ENCODE results near the gene TOMM20. TPM values are rescaled to one million over a fixed set of nuclear protein-coding genes. Genes with fewer than 3 reads are reported as not detected.
"Not testable (repeated sequence)": the region's sequence is repeated elsewhere in the genome, so short reads cannot be mapped to it uniquely, and the experiment has no call there.

TOMM20 gene
- total RNA-seq, 1 experiment from 2014 or later: 151 TPM

DNA sequence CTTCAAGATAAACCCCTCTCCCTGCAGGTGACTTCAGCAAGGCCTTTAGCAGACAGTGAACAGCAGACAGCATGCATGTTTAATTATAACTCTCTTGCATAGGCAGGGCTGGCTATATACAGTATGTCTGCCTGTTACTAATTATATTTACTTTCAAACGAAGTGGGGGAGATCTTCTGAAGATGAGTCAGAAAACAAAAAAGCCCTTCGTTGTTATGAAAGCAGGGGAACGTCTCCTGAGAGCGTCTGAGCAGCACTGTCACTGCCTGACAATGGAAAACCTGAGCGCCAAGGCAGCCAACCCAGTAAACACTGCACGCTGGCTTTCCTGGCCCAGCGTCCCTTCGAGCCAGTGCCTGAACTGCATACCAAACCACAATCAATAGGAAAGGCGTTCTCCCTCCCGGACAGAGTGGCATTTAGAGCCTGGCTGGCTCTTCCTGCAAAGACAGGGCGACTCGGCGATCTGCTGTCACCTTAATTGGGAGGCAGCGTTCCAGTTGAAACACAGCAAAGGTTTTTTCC, 54.1 kb downstream of the TOMM20 start:
- H3K4me3 Mint-ChIP-seq (ENCODE audit: low read depth, unreplicated experiment): peak overlapping the region; percentile 50
- CTCF ChIA-PET: interaction anchor here (1.1 to 1.8 kb wide), 7 partner anchors 9 to 575 kb away, joined by 3 to 12 read pairs (median 6); no protein-coding TSS in a partner anchor
- no TSS peak for BruUV-seq (replicated peaks)

DNA sequence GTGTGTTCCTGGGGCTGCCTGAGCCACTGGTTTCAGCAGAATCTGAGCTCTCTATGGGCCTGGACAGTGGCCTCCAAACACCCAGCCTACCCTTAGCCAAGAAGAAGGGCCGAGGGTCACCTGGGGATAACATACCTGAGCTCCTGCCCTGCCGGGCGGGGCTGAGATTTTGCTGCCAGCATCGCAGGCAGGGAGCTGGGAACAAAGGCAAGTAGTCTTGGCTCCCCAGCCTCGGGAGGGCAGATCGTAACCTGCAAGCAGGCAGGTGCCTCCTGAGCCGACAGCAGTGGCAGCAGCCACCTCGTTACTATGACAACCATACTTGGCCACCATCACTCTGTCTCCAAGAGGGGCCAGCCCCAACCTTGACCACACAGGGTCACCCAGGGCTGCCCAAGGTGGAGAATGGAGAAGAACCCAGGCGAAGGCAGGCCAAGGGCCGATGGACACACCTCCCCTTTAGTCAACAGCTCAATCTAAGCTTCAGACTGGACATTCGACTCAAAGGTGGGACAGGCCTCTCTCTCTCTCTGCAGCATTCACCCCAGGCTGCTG, 54.6 kb downstream of the TOMM20 start:
- intact Hi-C loops (cut with micrococcal nuclease; ENCODE audit: unreplicated experiment): loop anchor here (1.0 kb wide), 1 partner anchor 77 kb away; no protein-coding TSS in a partner anchor
- CTCF ChIA-PET: interaction anchor here (1.0 to 2.1 kb wide), 16 partner anchors 10 to 575 kb away, joined by 3 to 12 read pairs (median 5); no protein-coding TSS in a partner anchor
- H3K27ac Mint-ChIP-seq (ENCODE audit: unreplicated experiment): peak overlapping the region; percentile 98
- H3K36me3 Mint-ChIP-seq (ENCODE audit: insufficient read depth, unreplicated experiment): peaks cover 42% of the 10 kb centered on the region
- BruUV-seq (replicated peaks): TSS peak; percentile 79
- TF ChIP-seq, protein P1, sequence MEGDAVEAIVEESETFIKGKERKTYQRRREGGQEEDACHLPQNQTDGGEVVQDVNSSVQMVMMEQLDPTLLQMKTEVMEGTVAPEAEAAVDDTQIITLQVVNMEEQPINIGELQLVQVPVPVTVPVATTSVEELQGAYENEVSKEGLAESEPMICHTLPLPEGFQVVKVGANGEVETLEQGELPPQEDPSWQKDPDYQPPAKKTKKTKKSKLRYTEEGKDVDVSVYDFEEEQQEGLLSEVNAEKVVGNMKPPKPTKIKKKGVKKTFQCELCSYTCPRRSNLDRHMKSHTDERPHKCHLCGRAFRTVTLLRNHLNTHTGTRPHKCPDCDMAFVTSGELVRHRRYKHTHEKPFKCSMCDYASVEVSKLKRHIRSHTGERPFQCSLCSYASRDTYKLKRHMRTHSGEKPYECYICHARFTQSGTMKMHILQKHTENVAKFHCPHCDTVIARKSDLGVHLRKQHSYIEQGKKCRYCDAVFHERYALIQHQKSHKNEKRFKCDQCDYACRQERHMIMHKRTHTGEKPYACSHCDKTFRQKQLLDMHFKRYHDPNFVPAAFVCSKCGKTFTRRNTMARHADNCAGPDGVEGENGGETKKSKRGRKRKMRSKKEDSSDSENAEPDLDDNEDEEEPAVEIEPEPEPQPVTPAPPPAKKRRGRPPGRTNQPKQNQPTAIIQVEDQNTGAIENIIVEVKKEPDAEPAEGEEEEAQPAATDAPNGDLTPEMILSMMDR (IDR thresholded peaks at IDR 0.05; ENCODE audit: unreplicated experiment): no peak
- DNase-seq: peak; percentile 87
- H3K9me3 Mint-ChIP-seq (ENCODE audit: low read depth, unreplicated experiment): no peaks in the 10 kb centered on the region
- H3K4me1 Mint-ChIP-seq (ENCODE audit: low read depth, unreplicated experiment): peaks cover 48% of the 10 kb centered on the region
- no peaks in the 10 kb centered on the region for H3K27me3 Mint-ChIP-seq (ENCODE audit: unreplicated experiment)
- peak overlapping the region; percentile 50 for H3K4me3 Mint-ChIP-seq (ENCODE audit: low read depth, unreplicated experiment)

More for the DNA sequence above, 54.1 kb downstream of the TOMM20 start:
- DNase-seq: peak; percentile 79
- no peaks in the 10 kb centered on the region for H3K9me3 Mint-ChIP-seq (ENCODE audit: low read depth, unreplicated experiment)
- intact Hi-C loops (cut with micrococcal nuclease; ENCODE audit: unreplicated experiment): loop anchor here (5.0 kb wide), 1 partner anchor 207 kb away; no protein-coding TSS in a partner anchor
- no peaks in the 10 kb centered on the region for H3K27me3 Mint-ChIP-seq (ENCODE audit: unreplicated experiment)
- TF ChIP-seq, protein P1 (IDR thresholded peaks at IDR 0.05; ENCODE audit: unreplicated experiment): no peak
- peaks cover 43% of the 10 kb centered on the region for H3K4me1 Mint-ChIP-seq (ENCODE audit: low read depth, unreplicated experiment)
- peaks cover 42% of the 10 kb centered on the region for H3K36me3 Mint-ChIP-seq (ENCODE audit: insufficient read depth, unreplicated experiment)
- peak overlapping the region; percentile 98 for H3K27ac Mint-ChIP-seq (ENCODE audit: unreplicated experiment)

DNA sequence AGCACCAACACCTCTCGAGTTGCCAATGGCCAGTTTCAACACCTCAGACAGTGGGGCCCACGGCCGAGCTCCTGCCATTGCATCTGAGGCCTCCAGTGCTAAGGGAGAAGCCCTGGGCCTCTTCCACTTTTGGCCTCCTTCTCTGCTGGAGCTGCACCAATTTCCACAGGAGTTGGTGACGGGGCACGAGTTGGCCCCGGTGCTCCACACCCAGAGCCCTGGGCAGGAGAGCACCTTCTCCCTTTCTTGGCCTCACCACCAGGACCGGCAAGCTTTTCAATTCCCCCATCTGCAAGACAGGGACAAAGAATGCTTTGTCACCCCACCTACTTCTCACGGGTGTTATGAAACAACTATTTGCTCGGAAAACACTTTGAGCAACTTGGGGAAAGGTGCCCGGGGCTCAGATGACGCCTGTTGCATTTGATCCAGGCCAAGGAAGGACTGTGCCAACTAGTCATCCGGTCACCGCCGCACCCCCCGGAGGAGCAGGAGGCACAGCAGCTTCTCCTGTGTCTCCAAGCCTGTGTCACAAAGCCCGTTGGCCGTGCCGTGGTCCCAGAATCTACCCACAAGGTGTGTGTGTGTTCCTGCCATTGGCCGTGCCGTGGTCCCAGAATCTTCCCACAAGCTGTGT, 55.2 kb downstream of the TOMM20 start:
- intact Hi-C loops (cut with micrococcal nuclease; ENCODE audit: unreplicated experiment): loop anchor here (1.0 kb wide), 1 partner anchor 76 kb away; no protein-coding TSS in a partner anchor
- TF ChIP-seq, protein P1 (IDR thresholded peaks at IDR 0.05; ENCODE audit: unreplicated experiment): peak; percentile 12
- no TSS peak for BruUV-seq (replicated peaks)
- peak overlapping the region; percentile 50 for H3K4me3 Mint-ChIP-seq (ENCODE audit: low read depth, unreplicated experiment)
- peaks cover 54% of the 10 kb centered on the region for H3K4me1 Mint-ChIP-seq (ENCODE audit: low read depth, unreplicated experiment)
- CTCF ChIA-PET: interaction anchor here (1.0 to 2.1 kb wide), 16 partner anchors 10 to 574 kb away, joined by 3 to 12 read pairs (median 5); no protein-coding TSS in a partner anchor
- peak; percentile 97 for DNase-seq
- H3K36me3 Mint-ChIP-seq (ENCODE audit: insufficient read depth, unreplicated experiment): peaks cover 48% of the 10 kb centered on the region
- no peaks in the 10 kb centered on the region for H3K9me3 Mint-ChIP-seq (ENCODE audit: low read depth, unreplicated experiment)
- H3K27ac Mint-ChIP-seq (ENCODE audit: unreplicated experiment): peak overlapping the region; percentile 98
- H3K27me3 Mint-ChIP-seq (ENCODE audit: unreplicated experiment): no peaks in the 10 kb centered on the region

DNA sequence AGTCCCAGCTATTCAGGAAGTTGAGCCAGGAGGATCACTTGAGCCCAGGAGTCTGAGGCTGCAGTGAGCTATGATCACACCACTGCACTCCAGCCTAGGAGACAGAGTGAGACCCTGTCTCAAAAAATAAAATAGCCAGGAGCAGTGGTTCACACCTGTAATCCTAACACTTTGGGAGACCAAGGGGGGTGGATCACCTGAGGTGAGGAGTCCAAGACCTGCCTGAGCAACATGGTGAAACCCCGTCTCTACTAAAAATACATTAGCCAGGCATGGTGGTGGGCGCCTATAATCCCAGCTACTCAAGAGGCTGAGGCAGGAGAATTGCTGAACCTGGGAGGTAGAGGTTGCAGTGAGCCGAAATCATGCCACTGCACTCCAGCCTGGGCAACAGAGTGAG, 56.1 kb downstream of the TOMM20 start:
- H3K4me3 Mint-ChIP-seq (ENCODE audit: low read depth, unreplicated experiment); intact Hi-C loops (cut with micrococcal nuclease; ENCODE audit: unreplicated experiment); H3K27me3 Mint-ChIP-seq (ENCODE audit: unreplicated experiment); H3K9me3 Mint-ChIP-seq (ENCODE audit: low read depth, unreplicated experiment); BruUV-seq (replicated peaks); DNase-seq: not testable (repeated sequence)
- peak overlapping the region; percentile 98 for H3K27ac Mint-ChIP-seq (ENCODE audit: unreplicated experiment)
- peaks cover 63% of the 10 kb centered on the region for H3K4me1 Mint-ChIP-seq (ENCODE audit: low read depth, unreplicated experiment)
- peaks cover 57% of the 10 kb centered on the region for H3K36me3 Mint-ChIP-seq (ENCODE audit: insufficient read depth, unreplicated experiment)
- CTCF ChIA-PET: interaction anchor here (1.4 to 2.1 kb wide), 4 partner anchors 11 to 115 kb away, joined by 3 to 12 read pairs (median 8); no protein-coding TSS in a partner anchor

Data from Calu3 (cell line).